Stimulated activated CD4-positive, alpha-beta T cell treated with anti-CD3 and anti-CD28 coated beads, Interleukin-4, amount 100 ng/mL, for 24 hours (primary cell): ENCODE measurements around the gene SMYD3.
A peak's percentile ranks its signal among the peaks of the same experiment; 100 is the strongest.

Experiments used
- DNase-seq: peaks from one replicate; pipeline ENCODE4 v3.0.0-alpha.2; 2020

Gene SMYD3

DNA sequence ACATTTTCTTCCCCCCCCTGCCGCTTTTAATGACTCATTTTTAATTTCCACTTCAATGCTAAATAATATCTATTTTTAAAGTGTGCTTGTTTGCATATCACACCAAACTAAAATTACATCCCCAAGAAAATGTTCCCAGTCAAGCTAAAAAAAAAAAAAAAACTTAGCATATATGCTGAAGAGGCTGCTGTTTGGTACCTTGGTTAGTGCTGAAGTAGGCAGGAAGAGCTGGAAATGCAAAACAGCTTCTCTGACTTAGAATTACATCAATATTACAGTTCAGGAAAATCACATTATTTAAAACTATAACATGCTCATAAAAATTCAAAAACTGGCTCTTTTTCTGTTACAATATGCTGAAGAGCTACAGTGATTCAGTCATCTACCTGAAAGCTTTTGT is 372.3 kb downstream of the SMYD3 start:
- no peak for DNase-seq

DNA sequence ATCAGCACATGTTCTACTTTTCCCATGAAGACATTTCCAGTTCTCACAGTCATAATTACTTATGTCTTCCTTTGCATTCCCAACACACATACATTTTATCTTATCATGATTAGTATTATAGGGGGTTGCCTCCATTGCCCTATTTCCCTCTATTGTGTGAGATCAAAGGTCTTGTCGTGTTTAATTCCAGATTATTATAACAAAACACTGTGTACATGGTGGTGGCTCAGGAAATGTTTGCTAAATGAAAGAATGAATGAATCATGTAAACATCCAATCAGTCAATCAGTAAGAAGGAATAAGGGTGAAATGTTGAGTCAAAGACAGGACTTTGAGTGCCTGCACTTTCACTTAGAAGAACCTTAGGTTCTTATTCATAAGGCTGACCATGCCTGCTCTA is 376.0 kb downstream of the SMYD3 start:
- no peak for DNase-seq

DNA sequence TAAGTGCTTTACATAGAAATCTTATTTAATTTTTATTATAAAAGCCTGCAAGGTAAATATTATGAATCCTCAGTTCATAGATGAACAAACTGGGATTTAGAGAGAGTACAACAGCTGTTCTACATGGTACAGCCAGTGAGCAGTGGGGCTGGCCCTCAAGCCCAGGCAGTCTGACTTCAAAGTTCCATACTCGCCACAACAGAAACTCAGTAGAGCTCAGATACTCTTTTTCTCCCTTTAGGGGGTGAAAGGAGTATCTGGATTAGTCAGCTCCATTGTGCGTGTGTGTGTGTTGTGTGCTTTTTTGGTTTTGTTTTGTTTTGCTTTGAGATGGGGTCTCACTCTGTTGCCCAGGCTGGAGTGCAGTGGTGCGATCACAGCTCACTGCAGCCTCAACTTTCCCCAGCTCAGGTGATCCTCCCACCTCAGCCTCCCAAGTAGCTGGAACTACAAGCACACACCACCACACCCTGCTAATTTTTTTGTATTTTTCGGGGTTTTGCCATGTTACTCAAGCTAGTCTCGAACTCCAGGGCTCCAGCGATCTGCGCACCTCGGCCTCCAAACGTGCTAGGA is 378.5 kb downstream of the SMYD3 start:
- no peak for DNase-seq

DNA sequence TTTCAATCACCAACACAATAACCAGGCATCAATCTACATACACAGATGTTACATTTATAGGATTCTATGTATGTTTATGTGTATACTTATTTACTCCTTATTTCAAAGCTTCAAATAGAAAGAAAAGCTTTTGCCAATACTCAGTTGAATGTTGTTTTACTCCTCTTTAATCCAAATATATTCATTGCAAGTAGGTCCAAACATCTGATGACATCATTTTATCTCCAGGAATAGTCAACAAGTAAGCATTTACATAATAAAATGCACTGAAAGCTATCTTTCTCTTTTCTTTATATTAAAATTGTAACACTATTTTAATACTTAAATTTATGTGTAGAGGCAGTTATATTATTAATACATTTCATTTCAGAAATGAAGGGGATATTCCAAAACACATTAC is 380.5 kb downstream of the SMYD3 start:
- DNase-seq = no peak

DNA sequence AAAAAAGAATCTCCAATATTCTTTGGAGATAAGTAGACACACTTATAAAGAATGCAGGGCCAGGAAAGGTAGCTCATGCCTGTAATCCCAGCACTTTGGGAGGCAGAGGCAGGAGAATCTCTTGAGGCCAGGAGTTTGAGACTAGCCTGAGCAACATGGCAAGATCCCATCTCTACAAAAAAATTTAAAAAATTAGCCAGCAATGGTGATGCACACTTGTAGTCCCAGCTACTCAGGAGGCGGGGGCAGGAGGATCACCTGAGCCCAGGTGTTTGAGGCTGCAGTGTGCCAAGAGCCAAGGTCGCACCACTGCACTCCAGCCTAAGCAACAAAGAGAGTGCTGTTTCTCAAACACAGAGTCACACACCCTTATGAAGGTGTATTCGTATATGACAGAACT is 385.0 kb downstream of the SMYD3 start:
- DNase-seq = no peak

DNA sequence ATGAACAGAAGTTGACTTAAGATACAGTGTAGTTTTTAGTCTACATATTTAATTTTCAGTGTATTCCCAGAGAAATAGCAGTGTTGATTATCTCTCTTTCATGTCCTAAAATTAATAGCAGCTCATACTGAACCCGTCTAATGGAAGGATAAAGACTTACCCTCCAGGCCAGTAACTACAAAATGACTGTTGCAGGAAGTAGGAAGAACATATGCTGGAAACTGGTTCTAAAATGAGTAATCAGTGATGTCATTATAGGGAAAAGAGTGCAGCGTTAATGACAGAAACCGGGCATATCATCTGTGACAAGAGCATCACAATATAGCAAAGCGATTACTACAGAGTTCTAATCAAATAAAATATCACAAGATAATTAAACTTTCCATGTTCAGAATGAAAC is 385.5 kb downstream of the SMYD3 start:
- DNase-seq = no peak

DNA sequence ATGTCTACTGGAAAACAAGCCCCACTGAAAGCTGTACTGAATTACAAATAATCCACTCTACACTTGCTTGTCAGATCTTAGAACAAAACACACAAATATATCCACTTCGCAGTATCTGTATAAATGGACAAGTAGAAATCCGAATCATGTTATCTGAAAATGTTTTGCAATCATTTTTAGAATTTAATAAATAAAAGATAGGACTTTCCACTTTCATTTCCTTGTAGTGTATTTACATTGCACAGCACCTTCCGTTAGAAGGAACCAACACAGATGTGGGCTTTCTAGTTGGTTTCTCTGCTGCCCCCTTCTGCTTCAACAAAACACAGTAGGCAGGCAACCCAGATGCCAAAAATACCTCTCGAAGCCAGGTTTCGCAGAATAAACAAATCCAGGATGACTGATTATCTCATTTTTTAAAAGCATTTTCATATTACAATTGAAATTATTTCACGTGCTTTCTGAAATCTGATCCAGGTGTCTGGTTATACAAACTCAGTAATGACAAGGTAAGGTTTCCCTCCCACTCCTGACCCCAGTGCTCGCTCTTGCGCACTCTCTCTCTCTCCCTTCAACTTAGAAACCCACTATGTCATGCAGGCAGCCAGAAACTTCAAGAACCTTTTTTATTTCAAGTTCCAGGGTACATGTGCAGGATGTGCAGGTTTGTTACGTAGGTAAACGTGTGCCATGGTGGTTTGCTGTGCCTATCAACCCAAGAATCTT is 389.9 kb downstream of the SMYD3 start:
- DNase-seq = peak; percentile 29

DNA sequence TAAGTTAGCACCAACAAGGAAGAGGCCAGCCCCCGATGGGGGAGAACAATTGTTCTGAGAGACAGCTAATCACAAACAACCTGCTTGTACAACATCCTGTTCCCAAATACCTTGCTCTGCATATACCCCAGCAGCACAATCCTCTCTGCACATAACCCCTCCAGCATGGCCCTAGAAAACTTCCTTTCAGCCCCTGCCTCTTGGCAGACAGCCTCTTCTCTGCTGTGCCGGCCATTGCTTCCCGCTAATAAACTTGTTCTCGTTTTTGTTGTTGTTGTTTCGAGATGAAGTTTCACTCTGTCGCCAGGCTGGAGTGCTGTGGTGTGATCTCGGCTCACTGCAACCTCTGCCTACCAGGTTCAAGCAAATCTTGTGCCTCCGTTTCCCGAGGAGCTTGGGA is 392.7 kb downstream of the SMYD3 start:
- no peak for DNase-seq

DNA sequence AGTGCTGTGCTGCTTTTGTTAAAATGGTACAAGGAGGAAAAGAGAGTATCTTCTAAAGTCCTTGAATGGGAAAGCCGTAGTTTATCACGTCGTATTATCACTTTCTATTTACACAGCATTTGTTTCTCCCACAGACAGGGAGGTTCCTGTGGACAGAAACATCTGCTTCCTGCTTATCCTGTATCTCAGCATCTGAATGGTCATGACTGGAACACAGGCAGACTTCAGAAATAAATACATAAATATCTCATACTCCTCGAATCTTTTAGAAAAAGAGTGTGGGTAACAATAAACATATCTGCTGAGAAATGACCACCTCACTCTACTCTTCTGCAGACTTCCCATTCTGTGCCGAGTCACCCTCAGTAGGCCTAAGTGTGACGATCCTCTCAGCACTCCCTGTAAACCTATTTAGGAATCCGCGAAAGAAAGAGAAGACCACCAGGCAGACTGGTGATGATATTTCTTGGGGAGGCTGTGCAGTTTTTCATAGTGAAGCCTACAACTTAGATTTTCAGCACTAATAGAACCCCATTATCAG is 393.5 kb downstream of the SMYD3 start:
- no peak for DNase-seq

DNA sequence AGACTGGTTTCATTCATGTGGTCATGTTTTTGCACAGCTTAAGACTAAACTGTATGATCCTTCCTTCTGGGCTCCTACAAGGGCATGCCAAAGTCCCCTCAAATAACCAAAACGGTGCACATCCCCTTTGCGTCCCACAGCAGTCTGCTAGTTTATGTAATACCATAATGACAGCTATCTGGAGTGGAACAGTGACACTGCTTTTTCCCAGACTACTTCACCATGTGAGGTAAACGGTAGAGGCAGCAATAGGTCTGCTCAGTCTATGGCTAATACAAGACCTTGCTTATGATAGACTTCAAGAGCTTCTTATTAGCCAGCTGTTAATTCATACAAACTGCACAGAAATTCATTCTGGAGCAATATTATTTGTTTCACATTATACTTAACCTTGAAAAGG is 395.5 kb downstream of the SMYD3 start:
- no peak for DNase-seq

DNA sequence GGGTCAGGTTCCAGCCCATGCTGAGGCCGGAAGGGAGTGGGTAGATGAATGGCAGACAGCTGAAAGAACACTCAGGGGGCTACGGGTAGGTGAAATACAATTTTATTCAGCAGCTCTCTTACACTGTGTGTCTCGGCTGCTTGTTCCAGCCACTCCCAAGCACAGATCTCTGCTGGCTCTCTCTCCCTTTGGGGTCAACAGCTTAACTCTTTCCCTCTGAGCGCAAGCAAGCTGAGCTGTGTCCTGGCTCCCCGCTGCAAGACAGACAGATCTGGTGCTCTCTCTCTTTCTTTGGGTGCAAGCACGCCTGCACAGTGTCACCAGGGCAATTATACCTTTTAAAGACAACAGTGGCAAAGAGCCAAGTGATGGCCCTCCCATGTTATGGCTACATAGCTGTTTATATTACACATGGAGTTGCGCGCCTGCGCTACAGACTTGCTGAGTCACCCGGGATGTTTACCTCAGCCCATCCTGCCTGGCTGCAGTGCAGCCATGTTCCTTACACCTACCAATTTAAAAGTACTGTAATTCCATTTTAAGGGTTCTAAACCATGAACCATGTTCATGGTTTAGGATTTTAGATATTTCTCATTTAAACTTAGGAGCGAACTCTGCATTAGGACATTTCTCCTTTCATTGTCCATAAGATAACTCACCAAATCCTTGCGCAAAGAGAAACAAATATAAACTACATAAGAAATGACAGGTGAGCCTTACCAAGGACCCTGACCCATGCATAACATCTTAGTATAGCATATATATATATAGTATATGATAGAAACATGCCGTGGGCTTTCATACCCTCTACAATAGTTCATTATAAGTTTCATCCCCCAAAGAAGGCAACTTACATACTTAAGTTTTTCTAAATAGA is 396.5 kb downstream of the SMYD3 start:
- no peak for DNase-seq

DNA sequence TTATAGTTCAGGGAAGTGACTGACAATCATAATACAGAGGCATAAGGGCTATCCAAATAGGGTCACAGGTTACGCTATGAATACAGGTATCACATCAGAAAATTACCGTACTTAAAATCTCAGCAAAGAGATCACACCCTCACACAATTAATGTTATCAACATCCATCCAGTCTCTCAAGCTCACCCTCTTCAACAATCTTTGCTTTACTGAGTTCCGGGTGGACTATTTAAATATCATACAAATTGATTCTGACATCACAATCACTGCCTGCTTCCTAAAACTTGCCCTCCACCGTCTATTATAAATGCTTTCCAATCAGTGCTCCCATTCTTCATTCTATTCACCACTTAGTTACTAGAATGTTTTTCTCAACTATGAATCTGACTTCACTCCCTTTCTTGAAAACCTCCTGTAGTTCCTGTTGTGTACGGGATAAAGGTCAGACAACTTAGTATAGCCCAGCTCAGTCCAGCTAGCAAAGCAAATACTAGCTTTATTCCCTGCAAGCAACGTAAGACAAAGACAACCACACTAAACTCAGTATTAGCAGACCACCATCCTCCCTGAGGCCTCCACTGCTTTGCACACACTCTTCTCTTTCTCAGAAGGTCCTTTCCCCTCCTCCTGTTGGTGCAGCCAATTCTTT is 398.7 kb downstream of the SMYD3 start:
- DNase-seq = no peak

DNA sequence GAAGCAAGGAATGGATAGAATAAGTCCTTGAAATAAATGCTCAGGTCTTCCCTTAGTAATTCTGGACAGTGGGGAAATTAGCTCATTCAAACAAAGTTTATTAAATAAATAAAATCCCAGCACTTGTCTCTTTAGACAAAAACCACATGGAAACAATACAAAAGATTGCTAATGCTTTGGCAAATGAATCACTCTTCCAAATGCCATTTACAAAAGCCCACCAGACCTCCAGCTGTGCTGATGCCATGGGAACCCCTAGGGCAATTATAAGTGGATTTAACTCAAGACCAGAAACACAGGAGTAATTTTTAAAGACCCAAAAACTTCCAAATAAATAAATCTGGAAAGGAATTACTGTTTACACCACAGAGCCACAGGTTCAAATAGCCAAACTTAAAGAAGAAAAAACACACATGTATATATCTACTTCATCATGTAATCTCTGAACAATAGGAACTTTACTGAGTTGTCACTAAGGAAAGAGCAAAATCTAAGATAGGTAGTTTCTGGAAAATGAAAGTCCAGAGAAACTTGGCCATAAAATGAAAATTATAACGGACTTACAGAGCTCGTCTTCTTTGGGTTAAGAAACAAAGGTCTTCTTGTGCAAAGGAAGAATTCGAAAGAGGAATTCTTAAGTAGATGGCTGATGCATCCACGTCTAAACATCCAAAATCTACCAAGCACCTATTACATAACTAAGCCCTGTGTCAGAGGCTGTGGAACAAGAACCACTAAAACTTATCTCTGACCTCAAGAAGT is 399.4 kb downstream of the SMYD3 start:
- no peak for DNase-seq

DNA sequence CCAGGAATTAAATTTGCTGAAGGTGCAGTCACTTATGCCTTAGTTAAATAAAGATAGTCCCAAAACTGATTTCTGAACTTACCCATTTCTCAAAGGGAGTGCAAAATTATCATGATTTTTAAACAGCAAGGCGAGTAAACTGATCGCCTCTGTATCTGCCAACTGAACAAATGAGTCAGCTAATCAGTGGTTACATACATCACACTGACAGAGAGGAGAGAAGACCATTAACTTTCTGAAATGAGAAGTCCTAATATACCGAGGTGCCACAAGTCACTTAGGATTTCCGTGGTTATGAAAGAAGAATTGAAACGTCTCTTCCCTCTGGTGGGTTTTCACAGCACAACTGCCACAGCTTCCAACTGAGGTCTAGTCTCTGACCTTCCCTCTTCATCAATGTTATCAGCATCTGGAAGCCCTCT is 400.7 kb downstream of the SMYD3 start:
- DNase-seq = no peak

DNA sequence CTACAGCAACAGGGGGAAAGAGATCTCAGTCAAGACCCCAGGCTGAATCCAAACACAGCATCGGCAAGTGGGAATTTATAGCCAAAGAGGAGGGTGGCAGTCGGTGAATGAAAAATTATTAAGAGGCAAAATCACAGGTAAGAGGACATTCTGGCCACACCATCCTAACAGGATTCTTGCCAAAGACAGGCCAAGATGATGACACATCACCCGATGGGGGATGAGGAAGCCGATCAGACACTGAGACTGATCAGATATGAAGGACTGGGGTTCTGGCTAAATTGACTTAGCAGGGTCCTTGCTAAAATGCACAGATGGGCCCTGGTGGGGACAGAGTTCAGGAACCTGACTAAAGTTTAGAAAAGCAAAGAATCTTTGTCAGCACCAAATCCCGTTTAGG is 402.2 kb downstream of the SMYD3 start:
- no peak for DNase-seq

DNA sequence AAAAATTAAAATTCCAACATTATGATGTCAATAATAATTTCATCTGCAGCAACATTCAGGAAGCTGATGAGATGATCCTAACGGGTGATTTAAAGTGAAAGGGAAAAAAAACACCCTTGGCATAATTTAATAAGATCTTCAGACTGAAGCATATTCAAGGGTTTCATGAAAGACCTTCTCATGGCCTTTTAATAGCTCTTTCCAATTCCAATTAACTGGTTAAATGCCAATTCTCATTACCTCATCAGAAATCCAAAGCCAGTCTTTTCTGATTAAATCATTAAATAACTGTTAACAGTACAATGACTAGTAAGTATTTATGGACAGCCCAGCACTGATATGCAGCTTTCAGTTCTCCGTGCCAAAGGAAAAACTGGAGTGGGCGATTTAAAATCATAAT is 407.5 kb downstream of the SMYD3 start:
- no peak for DNase-seq

DNA sequence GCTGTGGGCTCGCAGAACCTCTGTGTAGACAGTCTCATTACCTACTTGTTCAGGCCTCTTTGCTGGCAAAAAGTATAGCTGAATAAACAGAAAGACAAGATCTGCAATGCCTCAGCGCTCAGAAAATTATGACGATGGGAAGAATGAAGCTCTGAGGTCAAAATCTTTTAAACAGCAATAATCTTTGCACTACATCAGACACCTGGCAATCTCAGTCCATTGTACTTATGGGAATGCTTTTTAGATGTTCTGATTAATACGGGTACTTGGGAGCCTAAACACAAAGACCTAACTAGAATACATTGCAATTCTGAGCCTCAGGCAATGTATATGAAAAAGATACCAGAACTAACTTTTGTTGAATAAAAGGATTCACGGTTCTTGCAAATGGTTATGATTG is 410.7 kb downstream of the SMYD3 start:
- DNase-seq = no peak

DNA sequence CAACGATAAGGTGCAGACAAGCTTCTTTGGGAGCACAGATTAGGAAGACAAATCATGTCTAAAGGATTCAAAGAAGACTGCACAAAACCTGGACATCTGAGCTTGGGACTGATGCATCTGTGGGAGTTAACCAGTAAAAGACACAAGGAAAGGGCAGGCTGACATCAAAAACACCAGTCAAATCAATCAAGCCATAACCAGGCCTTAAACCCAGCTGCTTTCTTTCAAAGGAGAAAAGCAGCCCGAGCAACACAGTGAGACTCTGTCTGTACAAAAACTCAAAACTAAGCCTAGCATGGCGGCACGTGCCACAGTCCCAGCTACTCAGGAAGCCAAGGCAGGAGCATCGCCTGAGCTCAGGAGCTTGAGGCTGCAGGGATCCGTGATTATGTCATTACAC is 411.6 kb downstream of the SMYD3 start:
- DNase-seq = no peak

DNA sequence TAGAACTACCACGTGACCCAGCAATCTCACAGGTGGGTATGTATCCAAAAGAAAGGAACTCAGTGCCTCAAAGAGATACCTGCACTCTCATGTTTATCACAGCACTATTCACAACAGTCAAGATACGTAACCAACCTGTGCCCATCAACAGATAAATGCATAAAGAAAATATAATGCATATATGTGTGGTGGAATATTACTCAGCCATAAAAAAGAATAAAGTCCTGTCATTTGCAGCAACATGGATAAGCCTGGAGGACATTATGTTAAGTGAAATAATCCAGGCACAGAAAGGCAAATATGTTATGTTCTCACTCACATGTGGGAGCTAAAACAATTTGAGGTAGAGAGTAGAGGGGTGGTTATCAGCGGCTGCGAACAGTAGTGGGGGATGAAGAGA is 413.8 kb downstream of the SMYD3 start:
- no peak for DNase-seq

DNA sequence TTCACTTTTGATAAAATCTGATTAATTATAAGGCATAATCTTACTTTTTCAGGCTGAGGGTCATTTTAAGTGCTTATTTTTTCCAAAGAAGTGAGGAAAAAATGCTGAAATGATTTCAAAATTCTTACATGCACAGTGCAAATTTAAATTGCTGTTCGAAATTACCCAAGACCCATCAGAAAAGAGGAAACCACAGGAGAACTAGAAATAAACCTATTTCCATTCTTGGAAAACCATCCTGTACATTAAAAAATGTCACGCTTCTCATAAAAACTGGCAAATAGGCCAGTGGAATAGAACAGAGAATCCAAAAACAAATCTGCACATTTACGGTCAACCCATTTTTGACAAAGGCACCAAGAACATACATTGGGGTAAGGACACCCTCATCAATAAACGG is 414.9 kb downstream of the SMYD3 start:
- DNase-seq = no peak

DNA sequence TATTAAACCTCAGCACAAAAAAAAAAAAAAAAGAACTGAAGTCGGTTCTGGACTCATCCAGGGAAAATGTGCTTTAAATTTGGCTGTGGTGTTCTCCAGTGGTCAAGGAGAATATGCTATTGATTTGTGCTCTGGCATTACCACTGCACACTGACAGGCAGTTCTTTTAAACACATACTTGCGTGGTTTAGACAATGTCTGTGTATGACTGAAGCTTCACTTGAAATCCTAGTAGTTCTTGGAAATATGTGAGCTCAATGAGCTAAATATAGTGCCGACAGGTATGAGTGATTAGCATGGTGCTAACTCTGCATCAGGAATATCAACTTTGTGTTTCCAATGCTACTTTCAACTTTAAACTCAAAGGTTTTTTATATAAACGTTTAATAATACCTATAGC is 415.6 kb downstream of the SMYD3 start:
- DNase-seq = no peak

DNA sequence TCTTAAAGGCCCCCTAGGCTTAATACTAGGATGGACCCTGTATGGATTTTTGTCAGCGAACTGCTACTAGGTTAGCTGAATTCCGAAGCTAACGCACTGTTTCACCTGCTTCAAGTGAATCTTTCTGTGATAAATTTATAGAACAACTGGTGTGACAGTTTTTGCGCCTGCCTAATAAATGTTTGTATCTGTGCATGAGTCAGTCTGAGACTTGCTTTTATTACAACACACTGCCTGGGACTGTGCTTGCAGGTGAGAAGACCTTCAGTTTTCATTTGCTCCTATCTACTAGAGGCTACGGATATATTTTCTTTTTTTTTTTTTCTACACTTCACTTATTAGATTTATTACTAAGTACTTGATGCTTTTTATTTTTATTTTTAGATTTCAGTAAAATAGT is 420.9 kb downstream of the SMYD3 start:
- no peak for DNase-seq

DNA sequence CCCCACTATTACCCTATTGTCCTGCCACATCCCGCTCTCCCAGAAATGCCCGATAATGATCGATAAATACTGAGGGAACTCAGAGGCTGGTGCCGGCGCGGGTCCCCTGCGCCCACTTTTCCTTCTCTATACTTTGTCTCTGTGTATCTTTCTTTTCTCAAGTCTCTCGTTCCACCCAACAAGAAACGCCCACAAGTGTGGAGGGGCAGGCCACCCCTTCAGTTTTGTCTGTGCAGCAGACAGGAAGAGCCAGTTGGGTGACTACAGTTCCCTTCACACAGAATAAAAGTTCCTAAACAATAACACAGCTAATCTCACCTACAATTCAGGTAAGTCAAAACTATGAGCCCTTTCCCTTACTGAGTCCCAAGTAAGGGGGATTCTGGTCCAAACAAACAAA is 423.7 kb downstream of the SMYD3 start:
- no peak for DNase-seq
